GM23248 (cell line): ENCODE data around the gene ZMYM3.

ENCODE experiments used
- EZH2 ChIP-seq: fragments of 200-600 bp; sonication (generic); IDR thresholded peaks from 2 replicates; pipeline ENCODE4 v1.6.1; 2018; ENCODE audit warnings: antibody characterized with exemption, mild to moderate bottlenecking; ENCODE audit not compliant: insufficient read depth, poor library complexity, severe bottlenecking
- EZH2phosphoT487 ChIP-seq: fragments of 200-600 bp; sonication (generic); IDR thresholded peaks from 2 replicates; pipeline ENCODE4 v1.6.1; 2018; ENCODE audit warnings: antibody characterized with exemption, moderate library complexity, mild to moderate bottlenecking, low read depth; ENCODE audit not compliant: insufficient read depth

- TF ChIP-seq EZH2, result no peak
- no peak for TF ChIP-seq EZH2phosphoT487
Measured at GRCh38 chrX:71210816-71211215, 43.1 kb downstream of the ZMYM3 start.
